Skin of body (tissue), 2 donors: ENCODE data around the gene SMG6. TPM values are rescaled to one million over a fixed set of nuclear protein-coding genes. Genes with fewer than 3 reads are reported as not detected.
"Not testable (repeated sequence)": the region's sequence is repeated elsewhere in the genome, so short reads cannot be mapped to it uniquely, and the experiment has no call there.

Experiments used
- DNase-seq: peaks from one replicate; lab custom pipeline; 2025; lab: John Stamatoyannopoulos, UW
- total RNA-seq: library from RNA; depleted of rRNA; stranded (reverse); fragments of >200 nt; gene quantifications from one replicate; pipeline ENCODE4 v1.2.3, GENCODE V29; 2014

SMG6 gene
- total RNA-seq, 1 donor from 2014 or later, result 21.1 TPM

DNA sequence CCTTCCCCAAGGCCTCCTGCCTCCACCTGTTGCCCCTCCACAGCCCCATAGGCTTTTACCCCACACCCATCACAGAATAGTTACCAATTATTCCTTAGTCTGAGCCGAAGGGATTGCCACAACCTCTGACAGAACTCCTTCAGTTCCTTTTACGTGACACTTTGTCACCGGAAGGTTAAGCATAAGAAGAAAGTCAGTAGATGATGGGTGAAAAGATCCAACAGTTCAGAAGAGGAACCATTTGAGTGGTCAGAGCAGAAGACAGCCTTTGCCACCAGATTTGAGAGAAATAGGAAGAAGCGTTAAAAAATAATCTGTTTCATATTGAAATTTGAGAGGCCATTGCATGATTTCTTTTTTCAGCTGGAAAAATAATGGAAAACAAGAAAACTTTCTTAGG, 1.3 kb upstream of the SMG6 start:
- DNase-seq, result no peak

DNA sequence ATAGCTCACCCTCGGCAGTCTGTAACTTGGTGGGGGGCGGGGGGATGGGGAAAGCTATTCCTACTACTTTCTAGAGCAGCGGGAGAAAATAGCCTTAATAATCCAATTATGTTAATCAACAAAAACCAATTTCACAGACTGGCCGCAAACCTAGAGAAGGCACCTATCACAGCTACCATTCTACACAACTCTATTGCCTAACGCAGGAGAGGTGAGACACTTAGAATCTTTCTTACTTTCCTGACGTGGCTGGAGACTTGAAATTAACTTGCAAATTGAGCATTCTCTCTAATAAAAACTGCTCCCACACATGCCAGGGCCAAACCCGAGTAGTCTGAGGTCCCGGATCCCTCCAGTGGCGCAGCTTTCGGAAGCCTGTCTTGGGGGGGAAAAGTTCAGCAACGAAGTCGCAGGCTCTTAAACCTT, 794 bp downstream of the SMG6 start:
- DNase-seq, result no peak

DNA sequence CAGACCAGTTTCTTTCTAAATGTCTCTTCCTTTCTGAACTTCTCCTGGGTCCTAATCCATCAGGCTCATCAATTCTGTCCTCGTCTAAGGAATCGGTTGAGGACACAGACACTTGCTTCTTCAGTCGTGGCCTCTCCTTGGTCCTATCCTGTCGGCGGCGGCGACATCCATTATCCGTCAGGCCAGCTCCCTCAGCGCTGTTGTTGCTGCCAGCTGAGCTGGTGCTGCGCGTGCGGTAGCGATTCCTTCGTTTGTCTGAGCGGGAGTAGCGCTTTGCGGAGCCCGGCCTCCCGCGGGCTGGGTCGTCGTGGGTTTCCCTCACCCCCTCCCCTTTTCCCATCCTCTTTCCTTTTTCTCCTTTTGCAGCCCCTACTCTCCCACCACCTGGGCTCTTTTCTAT, 3.8 kb downstream of the SMG6 start:
- DNase-seq, result no peak

DNA sequence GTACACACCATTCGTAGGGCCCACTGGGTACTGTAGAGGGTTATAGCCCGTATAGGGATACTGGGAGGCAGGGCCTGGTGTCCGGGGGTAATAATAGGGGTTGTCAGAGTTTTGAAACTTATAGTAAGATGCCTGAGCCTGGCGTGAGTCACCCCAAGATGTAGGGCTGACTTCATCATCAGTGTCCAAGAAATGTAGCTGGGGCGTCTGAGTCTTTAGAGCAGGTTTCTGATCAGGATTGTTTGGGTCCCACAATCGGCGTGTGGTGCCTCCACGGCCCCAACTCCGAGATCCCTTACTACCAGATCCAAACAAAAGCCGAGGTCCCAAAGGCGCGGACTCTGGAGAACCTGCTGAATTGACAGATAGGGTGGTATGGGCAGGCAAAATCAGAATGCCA, 4.4 kb downstream of the SMG6 start:
- no peak for DNase-seq

DNA sequence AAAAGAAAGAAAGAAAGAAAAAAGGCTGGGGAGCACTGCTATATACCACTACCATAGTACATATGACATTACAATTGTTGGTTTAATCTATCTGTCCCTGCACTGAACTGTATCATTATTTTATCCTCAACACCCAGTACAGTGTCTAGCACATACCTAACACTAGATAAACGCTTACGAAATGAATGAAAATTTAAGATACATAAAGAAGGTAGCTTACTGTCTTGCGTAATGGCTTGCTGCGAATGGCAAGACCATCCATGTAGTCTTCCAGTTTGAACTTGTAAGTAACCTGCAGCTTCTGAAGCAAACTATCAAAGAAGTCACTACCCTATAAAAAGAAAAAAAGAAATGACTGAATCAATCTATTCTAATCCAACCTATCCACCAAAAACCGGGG, 6.6 kb downstream of the SMG6 start:
- DNase-seq, result no peak

DNA sequence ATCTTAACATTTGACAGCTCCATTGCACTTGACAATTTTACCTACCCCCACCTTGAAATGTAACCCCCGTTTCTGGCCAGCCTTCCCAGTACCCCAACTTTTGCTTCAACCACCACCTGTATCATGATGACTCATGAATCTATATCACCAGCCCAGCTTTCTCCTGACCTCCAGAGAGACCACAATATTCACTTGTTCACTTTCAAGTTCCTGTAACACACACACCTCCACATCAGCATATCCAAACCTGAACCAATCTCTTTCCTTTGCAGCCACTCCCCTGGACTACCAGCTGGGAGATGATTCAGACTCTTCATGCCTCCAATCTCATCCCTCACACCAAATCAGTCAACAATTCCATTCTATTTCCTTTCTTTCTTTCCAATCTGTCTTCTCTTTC, 8.0 kb downstream of the SMG6 start:
- DNase-seq, result no peak

DNA sequence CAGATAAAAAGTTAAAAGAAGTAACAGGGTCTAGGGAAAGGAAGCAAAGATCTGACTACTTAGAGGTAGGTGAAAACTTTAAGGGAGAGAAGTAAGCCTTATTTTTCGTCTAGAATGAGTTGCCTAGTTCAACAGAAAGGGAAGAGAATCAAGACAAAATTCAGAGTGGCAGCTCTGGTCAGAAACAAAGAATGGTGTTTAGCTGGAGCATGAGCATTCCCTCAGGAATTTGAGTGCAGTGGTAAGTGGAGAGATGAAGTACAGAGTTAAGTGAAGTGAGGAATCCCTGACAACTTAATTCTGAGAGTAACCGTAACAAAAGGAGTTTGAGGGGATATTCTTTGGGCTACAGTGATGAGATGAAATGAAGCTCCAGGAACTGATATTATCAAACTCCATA, 11.5 kb downstream of the SMG6 start:
- no peak for DNase-seq

DNA sequence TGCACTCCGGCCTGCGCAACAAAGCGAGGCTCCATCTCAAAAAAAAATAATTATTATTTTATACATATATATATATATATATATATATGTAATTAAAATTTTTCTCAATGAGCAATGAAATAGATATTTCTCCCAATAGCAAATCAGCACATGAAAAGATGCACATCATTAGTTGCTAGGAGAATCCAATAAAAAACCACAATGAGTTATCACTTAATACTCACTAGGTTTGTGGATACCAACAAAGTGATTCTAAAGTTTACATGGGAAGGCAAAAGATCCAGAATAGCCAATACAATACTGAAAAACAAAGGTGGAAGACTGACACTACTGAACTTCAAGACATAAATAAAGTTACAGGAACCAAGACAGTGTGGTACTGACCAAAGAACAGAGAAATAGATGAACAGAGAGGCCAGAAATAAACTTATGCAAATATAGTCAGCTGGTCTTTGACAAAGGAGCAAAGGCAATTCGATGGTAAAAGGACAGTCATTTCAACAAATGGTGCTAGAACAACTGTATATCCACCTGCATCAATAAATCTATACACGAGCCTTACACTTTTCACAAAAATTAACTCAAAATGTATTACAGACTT, 13.6 kb downstream of the SMG6 start:
- no peak for DNase-seq

DNA sequence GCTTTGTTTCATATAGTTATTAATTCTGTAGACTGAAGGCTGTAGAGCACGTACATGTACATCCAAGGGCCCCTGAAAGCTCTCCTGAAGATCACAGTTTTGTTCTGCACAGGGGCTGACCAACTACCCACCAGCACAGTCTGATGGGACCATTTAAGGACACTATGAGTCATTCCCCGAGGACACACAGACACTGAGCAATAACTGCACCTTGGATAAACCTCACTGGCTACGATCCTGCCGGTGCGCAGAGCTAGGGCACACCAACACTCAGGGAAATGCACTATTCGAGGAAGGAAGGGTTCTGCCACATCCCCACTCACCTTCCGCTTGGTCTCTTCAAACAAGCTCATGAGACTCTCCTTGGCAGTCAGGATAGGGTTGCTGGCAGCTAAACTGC, 20.3 kb downstream of the SMG6 start:
- DNase-seq, result no peak

DNA sequence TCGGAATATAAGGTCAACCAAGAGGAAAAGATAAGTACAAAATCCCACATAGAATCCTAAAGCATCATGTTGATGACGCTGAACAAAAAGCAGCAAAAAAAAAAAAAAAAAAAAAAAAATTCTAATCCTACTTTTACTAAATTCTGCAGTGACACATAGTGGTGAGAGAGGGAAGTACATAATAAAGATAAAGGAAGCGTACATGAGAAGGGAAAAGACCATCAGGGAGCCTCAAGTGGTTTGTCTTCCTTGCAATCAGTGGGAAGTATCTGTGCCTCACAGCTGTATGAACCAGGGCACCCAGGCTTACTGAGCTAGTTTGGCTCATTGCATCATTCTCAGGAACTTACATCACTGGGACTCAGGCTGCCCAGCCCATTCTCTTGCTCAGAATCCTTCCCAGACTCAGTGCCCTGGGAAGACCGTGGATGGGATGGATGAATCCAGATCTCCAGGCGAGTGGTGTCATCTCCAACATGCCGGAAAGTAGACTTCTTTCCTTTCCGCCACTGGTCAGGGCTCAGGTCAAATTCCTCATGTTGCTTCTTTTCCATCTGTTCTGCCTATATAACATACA, 21.2 kb downstream of the SMG6 start:
- DNase-seq, result peak; percentile 52

DNA sequence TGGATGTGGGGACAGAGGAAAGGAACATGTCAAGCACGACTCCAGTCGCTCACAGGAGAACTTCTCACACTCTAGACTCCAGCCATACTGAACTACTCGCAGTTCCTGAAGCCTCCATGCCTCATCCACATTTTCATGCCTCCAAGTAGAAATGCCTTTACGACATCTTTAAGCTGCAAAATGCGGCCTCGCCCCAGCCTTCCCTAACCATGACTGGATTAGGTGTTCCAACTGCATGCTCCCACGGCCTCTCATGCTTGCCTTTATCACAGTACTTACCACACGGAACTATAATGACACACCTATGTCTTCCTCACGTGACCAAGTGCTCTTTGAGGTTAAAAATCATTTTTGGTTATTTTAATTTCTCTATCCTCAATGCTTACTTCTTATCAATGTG, 23.9 kb downstream of the SMG6 start:
- DNase-seq, result no peak

DNA sequence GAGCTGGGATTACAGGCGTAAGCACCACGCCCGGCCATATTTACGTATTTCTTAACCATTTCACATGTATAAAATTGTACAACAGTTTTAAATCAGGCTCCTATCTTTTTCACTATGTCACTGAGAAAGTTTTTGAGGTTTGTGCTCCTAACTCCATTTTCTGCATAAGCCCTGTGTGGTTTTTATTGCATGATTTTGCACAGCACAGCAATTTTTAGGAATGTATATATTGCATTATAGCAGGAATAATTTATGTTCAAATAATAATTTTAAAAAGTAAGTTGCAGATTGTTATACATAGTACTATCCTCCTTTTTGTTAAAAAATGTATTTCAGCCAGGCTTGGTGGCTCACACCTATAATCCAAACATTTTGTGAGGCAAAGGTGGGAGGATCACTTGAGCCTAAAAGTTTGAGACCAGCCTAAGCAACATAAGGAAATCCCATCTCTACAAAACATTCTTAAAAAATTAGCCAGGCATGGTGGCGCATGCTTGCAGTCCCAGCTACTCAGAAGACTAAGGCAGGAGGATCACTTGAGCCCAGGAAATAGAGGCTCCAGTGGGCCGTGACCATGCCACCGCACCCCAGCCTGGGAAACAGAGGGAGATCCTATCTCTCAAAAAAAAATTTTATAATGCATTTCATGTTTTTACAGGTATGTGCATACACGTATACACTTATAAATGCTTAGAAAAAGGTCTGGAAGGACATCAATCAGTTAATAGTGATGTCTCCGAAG, 26.0 kb downstream of the SMG6 start:
- no peak for DNase-seq

DNA sequence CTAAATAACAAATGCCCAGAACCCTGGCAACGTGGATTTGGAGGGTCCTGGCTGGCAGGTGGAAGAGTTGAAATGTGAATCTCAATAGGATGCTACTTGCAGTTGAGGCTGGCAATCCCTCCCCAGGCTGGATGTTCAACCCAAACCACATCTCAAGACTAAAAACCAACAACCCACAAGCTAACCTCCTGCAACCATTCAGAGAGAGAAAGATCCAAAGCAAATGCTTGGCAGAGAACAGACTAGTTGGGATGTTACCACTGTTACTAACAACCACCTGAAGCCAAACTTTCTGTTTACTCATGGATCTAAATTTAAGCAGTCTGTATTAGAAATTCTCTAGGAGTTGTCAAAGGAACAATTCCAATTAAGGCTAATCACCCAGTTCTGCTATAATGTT, 27.9 kb downstream of the SMG6 start:
- DNase-seq, result no peak

DNA sequence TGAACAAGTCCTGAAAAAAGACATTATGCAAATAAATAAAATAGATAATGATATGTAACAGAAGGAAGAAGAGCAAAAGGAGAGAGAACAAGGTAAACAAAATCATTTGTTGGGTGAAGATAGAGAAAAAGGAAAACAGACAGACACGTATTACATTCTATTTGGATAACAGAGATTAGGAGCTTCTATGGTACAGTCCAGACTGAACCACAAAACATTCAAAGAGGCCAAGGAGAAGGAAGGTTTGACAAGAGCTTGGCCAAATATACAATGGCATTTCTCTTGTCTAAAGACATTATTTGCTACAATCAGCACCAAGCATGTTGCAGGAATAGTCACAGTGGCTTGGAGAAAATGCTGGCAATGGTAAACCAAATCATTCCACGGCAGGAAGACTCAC, 29.2 kb downstream of the SMG6 start:
- DNase-seq, result no peak

DNA sequence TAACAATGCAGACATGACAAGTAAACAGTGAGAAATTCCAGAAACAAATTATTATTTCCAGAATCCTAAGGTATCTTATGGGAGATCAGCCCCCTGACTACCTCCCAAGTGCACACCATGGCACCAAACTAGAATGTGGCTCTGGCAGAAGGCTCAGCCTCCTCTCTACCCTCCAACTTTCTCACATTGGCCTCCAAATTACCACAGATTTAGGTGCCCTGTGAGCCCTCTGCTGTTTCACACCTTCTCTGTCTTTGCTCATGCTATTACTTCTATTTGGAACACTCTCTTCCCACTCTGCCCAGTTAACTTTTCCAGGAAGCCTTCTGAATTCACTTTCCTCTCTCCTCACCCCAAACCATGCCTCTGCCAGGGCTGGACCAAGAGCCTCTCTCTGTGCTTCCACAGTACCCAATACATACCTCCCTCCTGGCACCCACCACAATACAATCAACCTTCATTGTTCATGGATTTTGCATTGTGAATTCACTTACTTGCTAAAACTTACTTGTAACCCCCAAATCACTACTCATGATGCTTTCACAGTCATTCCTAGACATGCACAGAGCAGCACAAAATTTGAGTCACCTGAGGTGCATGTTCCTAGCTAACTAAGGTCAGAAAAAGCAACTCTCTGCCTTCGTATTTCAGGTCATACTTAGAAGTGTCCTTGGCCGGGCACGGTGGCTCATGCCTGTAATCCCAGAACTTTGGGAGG, 31.4 kb downstream of the SMG6 start:
- DNase-seq, result no peak

DNA sequence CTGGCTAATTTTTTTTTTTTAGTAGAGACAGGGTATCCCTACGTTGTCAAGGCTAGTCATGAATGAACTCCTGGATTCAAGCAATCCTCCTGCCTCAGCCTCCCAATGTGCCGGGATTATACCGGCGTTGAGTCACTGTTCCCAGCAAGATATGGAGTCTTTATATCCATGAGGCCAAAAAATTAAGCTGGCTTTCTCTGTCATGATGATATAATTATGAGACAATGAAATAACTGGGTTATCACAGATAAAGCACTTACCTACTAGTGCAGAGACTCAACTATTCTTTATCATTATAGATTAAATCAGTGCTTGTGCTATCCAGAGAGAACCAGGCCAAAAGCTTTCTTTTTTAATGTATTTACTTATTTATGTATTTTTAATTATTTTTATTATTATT, 36.2 kb downstream of the SMG6 start:
- no peak for DNase-seq

DNA sequence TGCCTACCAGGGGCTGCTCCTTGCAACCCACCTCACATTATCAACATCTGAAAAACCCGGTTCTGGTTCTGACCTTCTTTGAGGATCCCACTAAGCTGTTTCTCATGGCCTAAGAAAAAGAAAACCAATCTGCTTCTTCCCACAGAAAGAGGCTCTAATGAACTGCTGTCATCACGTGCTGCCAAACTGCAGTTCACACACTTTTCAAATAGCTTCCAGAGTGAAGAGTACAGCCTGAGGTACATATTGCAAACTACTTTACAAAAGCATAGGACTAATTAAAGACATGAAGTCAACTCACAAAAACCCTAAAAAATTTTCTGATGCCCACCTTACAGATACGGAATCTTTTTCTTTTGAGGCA, 36.7 kb downstream of the SMG6 start:
- DNase-seq, result no peak

DNA sequence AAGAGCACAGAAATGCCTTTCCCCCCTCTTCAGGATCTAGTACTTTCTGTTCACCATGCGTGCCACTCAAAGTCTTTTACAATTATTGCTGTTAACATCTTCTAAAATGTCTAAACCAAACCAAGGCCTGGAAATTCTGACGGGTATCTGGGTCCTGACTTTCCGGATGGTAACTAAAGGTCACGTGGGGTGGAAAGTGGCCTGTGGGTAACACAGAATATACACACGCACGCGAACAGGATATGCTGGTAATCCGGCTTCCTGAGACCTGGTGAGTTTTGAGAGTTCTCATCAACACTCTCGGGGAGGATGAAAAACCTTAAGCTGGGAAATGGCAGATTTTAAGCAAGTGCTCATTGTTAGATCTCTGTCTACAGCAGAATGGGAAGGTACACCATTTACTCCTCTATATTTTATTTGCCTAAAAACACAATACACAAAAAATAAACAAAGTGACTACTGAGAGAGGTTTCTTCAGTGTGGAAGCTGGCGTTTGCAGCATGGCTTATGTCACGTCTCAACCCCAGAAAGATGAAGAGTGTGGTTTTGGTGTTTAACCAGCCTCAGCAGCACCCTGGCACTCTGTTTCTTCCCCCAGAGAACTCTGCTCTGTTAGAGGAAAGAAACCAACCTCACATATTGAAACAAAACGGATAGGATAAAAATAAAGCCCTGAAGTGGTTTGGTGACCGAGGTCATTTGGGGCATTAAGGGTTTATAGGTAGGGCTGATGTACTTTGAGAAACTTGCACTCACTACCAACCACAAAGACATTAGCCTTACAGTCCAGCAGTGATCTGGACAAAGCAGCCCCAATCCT, 37.3 kb downstream of the SMG6 start:
- no peak for DNase-seq

DNA sequence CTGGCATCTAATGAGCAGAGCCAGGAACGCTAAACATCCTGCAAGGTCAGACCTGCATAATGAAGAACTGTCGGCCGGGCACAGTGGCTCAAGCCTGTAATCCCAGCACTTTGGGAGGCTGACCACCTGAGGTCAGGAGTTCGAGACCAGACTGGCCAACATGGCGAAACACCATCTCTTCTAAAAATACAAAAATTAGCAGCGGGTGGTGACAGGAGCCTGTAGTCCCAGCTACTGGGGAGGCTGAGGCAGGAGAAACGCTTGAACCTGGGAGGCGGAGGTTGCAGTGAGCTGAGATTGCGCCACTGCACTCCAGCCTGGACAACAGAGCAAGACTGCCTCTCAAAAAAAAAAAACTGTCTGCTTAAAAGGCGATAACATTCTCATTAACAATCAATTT, 38.4 kb downstream of the SMG6 start:
- DNase-seq, result not testable (repeated sequence)

DNA sequence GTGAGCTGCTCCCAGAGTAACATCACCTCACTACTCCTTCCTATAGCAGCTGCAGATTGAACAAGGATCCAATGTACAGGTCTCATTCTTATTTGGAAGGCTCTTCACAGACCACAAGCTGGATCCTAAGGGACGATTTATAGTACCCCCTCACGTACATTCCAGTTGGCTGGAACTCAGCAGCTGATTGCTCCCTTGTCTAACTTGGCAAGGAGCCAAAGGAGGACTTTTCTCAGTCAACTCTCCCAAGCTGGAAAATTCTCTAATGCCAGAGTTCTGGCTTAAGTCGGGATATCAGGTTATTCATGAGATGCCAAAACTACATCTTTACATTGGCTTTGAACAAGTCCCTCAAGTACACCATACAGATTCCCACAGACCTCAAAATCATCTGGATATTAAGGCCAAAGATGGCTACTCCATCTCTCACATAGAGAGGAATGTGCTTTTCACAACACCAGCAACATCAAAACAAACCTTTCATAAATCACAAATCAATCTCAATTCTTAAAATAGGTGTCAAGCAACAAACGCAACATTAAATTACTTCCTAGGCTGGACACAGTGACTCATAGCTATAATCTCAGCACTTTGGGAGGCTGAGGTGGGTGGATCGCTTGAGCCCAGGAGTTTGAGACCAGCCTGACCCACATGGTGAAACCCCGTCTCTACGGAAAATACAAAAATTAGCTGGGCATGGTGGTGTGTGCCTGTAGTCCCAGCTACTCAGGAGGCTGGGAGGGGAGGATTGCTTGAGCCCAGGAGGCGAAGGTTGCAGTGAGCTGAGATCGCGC, 39.3 kb downstream of the SMG6 start:
- no peak for DNase-seq
